ENCODE results near the gene FGF7. TPM values are rescaled to one million over a fixed set of nuclear protein-coding genes. Genes with fewer than 3 reads are reported as not detected.
A peak's percentile ranks its signal among the peaks of the same experiment; 100 is the strongest.

Gene FGF7
- total and polyA plus RNA-seq, 4 donors = 0.13 to 0.62 (median 0.33) TPM; not detected in 1

- Histone ChIP-seq H3K27me3 (ENCODE audit: control insufficient read depth in 4 of 4, insufficient read depth in 4 of 4, low read length in 3 of 4) (no peaks in the 10 kb centered on the region), H3K27ac (ENCODE audit: low read depth in 1 of 2, low read length in 2 of 2) (peak overlapping the region in 1 of 2 donors; percentile 13), H3K9me3 (ENCODE audit: control insufficient read depth in 4 of 4, low read length in 3 of 4) (no peaks in the 10 kb centered on the region), H3K9ac (ENCODE audit: low read depth in 1 of 2, low read length in 2 of 2) (no peak overlapping the region), H3K4me3 (ENCODE audit: low read depth in 1 of 3, low read length in 3 of 3) (no peak overlapping the region), H3K4me1 (ENCODE audit: control insufficient read depth in 4 of 4, insufficient read depth in 4 of 4, low read length in 3 of 4) (peaks cover 3 to 17% (median 4%) of the 10 kb centered on the region in 4 donors), H3K36me3 (ENCODE audit: control insufficient read depth in 4 of 4, insufficient read depth in 3 of 4, low read depth in 1 of 4, low read length in 3 of 4) (no peaks in the 10 kb centered on the region)
- no peak for TF ChIP-seq TAF1 (conservative IDR thresholded peaks at IDR 0.05)
- no peak for TF ChIP-seq ZBTB33 (IDR thresholded peaks at IDR 0.05)
- TF ChIP-seq REST (IDR thresholded peaks at IDR 0.05) = no peak
- DNase-seq (ENCODE audit: low spot score) = no peak
- 65% methylated on average over 3 of the region's 3 CpGs for WGBS
These were observed 44.9 kb downstream of the FGF7 start for GRCh38 chr15:49467746-49468480.

- DNase-seq (ENCODE audit: low spot score) = no peak
- H3K9me3 ChIP-seq (ENCODE audit: control insufficient read depth in 4 of 4, low read length in 3 of 4) = no peaks in the 10 kb centered on the region
- H3K4me3 ChIP-seq (ENCODE audit: low read depth in 1 of 3, low read length in 3 of 3) = no peak overlapping the region
These were observed 45.4 kb downstream of the FGF7 start for GRCh38 chr15:49468481-49468839.

More at GRCh38 chr15:49468481-49468839, 45.4 kb downstream of the FGF7 start:
- peaks cover 3 to 17% (median 4%) of the 10 kb centered on the region in 4 donors for H3K4me1 ChIP-seq (ENCODE audit: control insufficient read depth in 4 of 4, insufficient read depth in 4 of 4, low read length in 3 of 4)
- WGBS = 48% methylated on average over 2 of the region's 2 CpGs
- peak in 1 of 2 donors; percentile 75 for TF ChIP-seq RXRA (IDR thresholded peaks at IDR 0.05)
- no peak for TF ChIP-seq NR2F2 (IDR thresholded peaks at IDR 0.05)
- peak; percentile 70 for TF ChIP-seq MAX (IDR thresholded peaks at IDR 0.05)
- peak in 1 of 2 donors; percentile 42 for TF ChIP-seq EGR1 (IDR thresholded peaks at IDR 0.05; ENCODE audit: low read depth in 2 of 2)
- no peak for TF ChIP-seq ZBTB33 (IDR thresholded peaks at IDR 0.05)
- TF ChIP-seq SP1 (IDR thresholded peaks at IDR 0.05) = no peak
- no peak for TF ChIP-seq HNF4G (IDR thresholded peaks at IDR 0.05)
- peak; percentile 54 for TF ChIP-seq YY1 (IDR thresholded peaks at IDR 0.05)
- peak in 1 of 2 donors; percentile 47 for TF ChIP-seq GABPA (IDR thresholded peaks at IDR 0.05 in 1 of 2, conservative IDR thresholded peaks at IDR 0.05 in 1 of 2)
- TF ChIP-seq CTCF (IDR thresholded peaks at IDR 0.05; ENCODE audit: low read depth, low read length, missing input control) = no peak
- TF ChIP-seq REST (IDR thresholded peaks at IDR 0.05) = peak; percentile 70
- TF ChIP-seq RAD21 (IDR thresholded peaks at IDR 0.05) = peak in 1 of 2 donors; percentile 45
- no peak for TF ChIP-seq ATF3 (IDR thresholded peaks at IDR 0.05)
- no peak for TF ChIP-seq TAF1 (conservative IDR thresholded peaks at IDR 0.05)
- TF ChIP-seq JUND (IDR thresholded peaks at IDR 0.05) = peak in 1 of 2 donors; percentile 79
- TF ChIP-seq FOXA2 (IDR thresholded peaks at IDR 0.05) = peak; percentile 95
- TF ChIP-seq HNF4A (conservative IDR thresholded peaks at IDR 0.05) = peak; percentile 24 to 70
- peak; percentile 90 for TF ChIP-seq FOXA1 (IDR thresholded peaks at IDR 0.05)
- H3K36me3 ChIP-seq (ENCODE audit: control insufficient read depth in 4 of 4, insufficient read depth in 3 of 4, low read depth in 1 of 4, low read length in 3 of 4) = no peaks in the 10 kb centered on the region
- H3K27ac ChIP-seq (ENCODE audit: low read depth in 1 of 2, low read length in 2 of 2) = peak overlapping the region in 1 of 2 donors; percentile 13
- no peaks in the 10 kb centered on the region for H3K27me3 ChIP-seq (ENCODE audit: control insufficient read depth in 4 of 4, insufficient read depth in 4 of 4, low read length in 3 of 4)
- H3K9ac ChIP-seq (ENCODE audit: low read depth in 1 of 2, low read length in 2 of 2) = no peak overlapping the region
